Loucy (cell line): ENCODE results near the gene IL15RA.

Experiments
- H2AFZ ChIP-seq: fragments of 200-600 bp; sonication (generic); 2 replicates; pipeline ENCODE4 v1.6.0; 2016; ENCODE audit warnings: antibody characterized with exemption, mild to moderate bottlenecking, low read length, moderate library complexity
- H3F3A ChIP-seq: fragments of 200-600 bp; 2 replicates; pipeline ENCODE4 v1.6.0; 2016; ENCODE audit warnings: antibody characterized with exemption, low read depth, mild to moderate bottlenecking
- H3K27me3 ChIP-seq: fragments of 200-600 bp; sonication (generic); 2 replicates; pipeline ENCODE4 v1.6.1; 2014; ENCODE audit warnings: low read length, mild to moderate bottlenecking; ENCODE audit not compliant: insufficient read depth, poor library complexity, severe bottlenecking
- H3K36me3 ChIP-seq: fragments of 200-600 bp; sonication (generic); 2 replicates; pipeline ENCODE4 v1.6.1; 2016; ENCODE audit warnings: low read length; ENCODE audit not compliant: insufficient read depth
- H3K4me1 ChIP-seq: fragments of 200-600 bp; sonication (generic); 2 replicates; pipeline ENCODE4 v1.5.1; 2014; ENCODE audit warnings: low read length, mild to moderate bottlenecking; ENCODE audit not compliant: insufficient read depth, poor library complexity, severe bottlenecking
- H3K4me2 ChIP-seq: fragments of 200-600 bp; sonication (generic); 2 replicates; pipeline ENCODE4 v1.6.0; 2014; ENCODE audit warnings: antibody characterized with exemption, low read length, low read depth, mild to moderate bottlenecking; ENCODE audit not compliant: poor library complexity, severe bottlenecking
- H3K4me3 ChIP-seq: fragments of 200-600 bp; sonication (generic); 2 replicates; pipeline ENCODE4 v1.5.1; 2014; ENCODE audit warnings: low read length, mild to moderate bottlenecking, mixed read lengths; ENCODE audit not compliant: poor library complexity, severe bottlenecking
- H3K79me2 ChIP-seq: fragments of 200-600 bp; sonication (generic); 2 replicates; pipeline ENCODE4 v1.6.1; 2014; ENCODE audit warnings: low read length; ENCODE audit not compliant: insufficient read depth
- H3K9ac ChIP-seq: fragments of 200-600 bp; sonication (generic); 2 replicates; pipeline ENCODE4 v1.6.0; 2014; ENCODE audit warnings: mild to moderate bottlenecking, low read depth, low read length, moderate library complexity; ENCODE audit not compliant: poor library complexity, severe bottlenecking
- H3K9me2 ChIP-seq: fragments of 200-600 bp; sonication (generic); replicated peaks from 2 replicates; pipeline ENCODE4 v1.6.1; 2016; ENCODE audit warnings: low read depth, low read length, mixed read lengths
- H3K9me3 ChIP-seq: fragments of 200-600 bp; sonication (generic); 2 replicates; pipeline ENCODE4 v1.6.1; 2014; ENCODE audit warnings: mild to moderate bottlenecking, antibody characterized with exemption, low read length, low read depth; ENCODE audit not compliant: insufficient read depth
- H4K20me1 ChIP-seq: fragments of 200-600 bp; sonication (generic); 2 replicates; pipeline ENCODE4 v1.6.0; 2014; ENCODE audit warnings: antibody characterized with exemption, low read length, mild to moderate bottlenecking; ENCODE audit not compliant: insufficient read depth, poor library complexity, severe bottlenecking
- CTCF ChIP-seq: fragments of 200-600 bp; sonication (generic); conservative IDR thresholded peaks from 2 replicates; pipeline ENCODE4 v1.5.1; 2014; ENCODE audit warnings: mild to moderate bottlenecking, antibody characterized with exemption, low read length
- EZH2phosphoT487 ChIP-seq: fragments of 200-600 bp; IDR thresholded peaks from 2 replicates; pipeline ENCODE4 v1.6.1; 2018; ENCODE audit warnings: antibody characterized with exemption, mild to moderate bottlenecking, moderate library complexity, borderline replicate concordance

Gene IL15RA

GRCh38 chr10:5903563-5903962 lies 73.8 kb downstream of the IL15RA start:
- Histone ChIP-seq H3K9me3 (no peaks in the 10 kb centered on the region), H3K79me2 (peaks cover 3% of the 10 kb centered on the region; the same call in 1 of the 2 replicates), H3K4me3 (no peak overlapping the region), H3K9me2 (no peaks in the 10 kb centered on the region), H3K4me1 (peaks cover 3% of the 10 kb centered on the region), H3K4me2 (no peak overlapping the region), H3K9ac (no peak overlapping the region), H3K27me3 (no peaks in the 10 kb centered on the region), H4K20me1 (no peaks in the 10 kb centered on the region), H2AFZ (no peak overlapping the region), H3F3A (no peaks in the 10 kb centered on the region), H3K36me3 (peaks cover 8% of the 10 kb centered on the region; the same call in 1 of the 2 replicates)
- TF ChIP-seq EZH2phosphoT487 (no peak), CTCF (no peak)

- Histone ChIP-seq H3K9me3 (peaks cover 3% of the 10 kb centered on the region; the same call in 1 of the 2 replicates), H3K9me2 (no peaks in the 10 kb centered on the region), H4K20me1 (no peaks in the 10 kb centered on the region), H3K36me3 (peaks cover 8% of the 10 kb centered on the region; the same call in 1 of the 2 replicates), H2AFZ (no peak overlapping the region), H3K9ac (no peak overlapping the region), H3K4me3 (no peak overlapping the region), H3K79me2 (peaks cover 3% of the 10 kb centered on the region; the same call in 1 of the 2 replicates), H3K4me1 (peaks cover 3% of the 10 kb centered on the region), H3F3A (no peaks in the 10 kb centered on the region), H3K27me3 (no peaks in the 10 kb centered on the region), H3K4me2 (no peak overlapping the region)
- TF ChIP-seq EZH2phosphoT487 (no peak), CTCF (no peak)
These were observed 74.7 kb downstream of the IL15RA start for GRCh38 chr10:5902511-5903274.
